DND-41 (cell line): ENCODE results near the gene PI16.

ENCODE experiments used
- ATAC-seq: fragments of 200-7000 bp; cut with Tn5 transposase; 3 replicates; pipeline ENCODE4 v1.9.1; 2021; ENCODE audit warnings: low read depth; ENCODE audit not compliant: insufficient read depth
- DNase-seq: peaks from one replicate; pipeline ENCODE4 v3.0.0-alpha.2; 2020
- H2AFZ ChIP-seq: 2 replicates; pipeline ENCODE4 v1.6.0; 2012; ENCODE audit warnings: low read depth, low read length
- H3K27ac ChIP-seq: 2 replicates; pipeline ENCODE4 v1.5.1; 2012; ENCODE audit warnings: low read length, inconsistent platforms
- H3K27me3 ChIP-seq: fragments of 200-600 bp; sonication (generic); 2 replicates; pipeline ENCODE4 v1.6.0; 2012; ENCODE audit warnings: low read length, mild to moderate bottlenecking, inconsistent platforms; ENCODE audit not compliant: insufficient read depth, poor library complexity
- H3K36me3 ChIP-seq: 2 replicates; pipeline ENCODE4 v1.5.1; 2012; ENCODE audit warnings: low read length, inconsistent platforms; ENCODE audit not compliant: insufficient read depth
- H3K4me1 ChIP-seq: 2 replicates; pipeline ENCODE4 v1.5.1; 2012; ENCODE audit warnings: mild to moderate bottlenecking, low read length; ENCODE audit not compliant: insufficient read depth
- H3K4me2 ChIP-seq: 2 replicates; pipeline ENCODE4 v1.6.0; 2012; ENCODE audit warnings: mild to moderate bottlenecking, moderate library complexity, low read length, inconsistent platforms; ENCODE audit not compliant: insufficient read depth
- H3K4me3 ChIP-seq, 2 experiments: fragments of 200-600 bp in 1 of 2; shearing (Covaris generic) in 1 of 2; 2 replicates each; pipeline ENCODE4 v1.5.1; 2012 to 2016; ENCODE audit warnings: inconsistent platforms in 2 of 2, low read length in 2 of 2, mild to moderate bottlenecking in 2 of 2, low read depth in 1 of 2, moderate library complexity in 1 of 2
- H3K79me2 ChIP-seq: 2 replicates; pipeline ENCODE4 v1.6.0; 2012; ENCODE audit warnings: low read length, inconsistent platforms; ENCODE audit not compliant: insufficient read depth
- H3K9ac ChIP-seq: 2 replicates; pipeline ENCODE4 v1.6.0; 2012; ENCODE audit warnings: low read depth, mild to moderate bottlenecking, inconsistent platforms, low read length, moderate library complexity
- H3K9me3 ChIP-seq: 2 replicates; pipeline ENCODE4 v1.5.1; 2012; ENCODE audit warnings: low read length, moderate library complexity, mild to moderate bottlenecking, inconsistent platforms; ENCODE audit not compliant: insufficient read depth, severe bottlenecking
- H4K20me1 ChIP-seq: 2 replicates; pipeline ENCODE4 v1.6.0; 2012; ENCODE audit warnings: low read length; ENCODE audit not compliant: insufficient read depth
- CTCF ChIP-seq: IDR thresholded peaks from 2 replicates; pipeline ENCODE4 v1.5.1; 2012; ENCODE audit warnings: borderline replicate concordance, low read length, moderate library complexity, mild to moderate bottlenecking; ENCODE audit not compliant: poor library complexity, severe bottlenecking; ENCODE audit errors: extremely low read depth
- EZH2 ChIP-seq: IDR thresholded peaks from 3 replicates; pipeline ENCODE4 v1.6.1; 2012; ENCODE audit warnings: borderline replicate concordance, low read depth, mild to moderate bottlenecking, moderate library complexity, low read length, inconsistent platforms; ENCODE audit not compliant: severe bottlenecking

Gene PI16

GRCh38 chr6:36980129-36980528 lies 25.6 kb downstream of the PI16 start:
- Histone ChIP-seq H3K36me3 (peaks cover 81% of the 10 kb centered on the region), H3K4me3 (no peak overlapping the region), H3K79me2 (peaks cover 86% of the 10 kb centered on the region), H3K9me3 (no peaks in the 10 kb centered on the region), H3K4me2 (no peak overlapping the region), H3K9ac (no peak overlapping the region), H2AFZ (no peak overlapping the region), H3K4me1 (peaks cover 33% of the 10 kb centered on the region), H4K20me1 (peaks cover 89% of the 10 kb centered on the region), H3K27me3 (no peaks in the 10 kb centered on the region), H3K27ac (no peak overlapping the region)
- ATAC-seq (no peak), DNase-seq (no peak)
- no peak for TF ChIP-seq EZH2
- TF ChIP-seq CTCF = no peak

- no peak overlapping the region for H3K27ac ChIP-seq
- no peak overlapping the region for H3K4me3 ChIP-seq
- H3K36me3 ChIP-seq = peaks cover 72% of the 10 kb centered on the region
- no peaks in the 10 kb centered on the region for H3K9me3 ChIP-seq
- peaks cover 33% of the 10 kb centered on the region for H3K4me1 ChIP-seq
- H2AFZ ChIP-seq = no peak overlapping the region
- ATAC-seq (no peak), DNase-seq (no peak)
- no peak overlapping the region for H3K9ac ChIP-seq
- peak overlapping the region; percentile 28; the same call in 1 of the 2 replicates for H3K4me2 ChIP-seq
- peaks cover 90% of the 10 kb centered on the region for H3K79me2 ChIP-seq
- no peak for TF ChIP-seq EZH2
- TF ChIP-seq CTCF = no peak
- peaks cover 83% of the 10 kb centered on the region for H4K20me1 ChIP-seq
- H3K27me3 ChIP-seq = no peaks in the 10 kb centered on the region
Observed at GRCh38 chr6:36980876-36981619, 26.5 kb downstream of the PI16 start.

GRCh38 chr6:36983538-36983937 lies 29.0 kb downstream of the PI16 start:
- Histone ChIP-seq H2AFZ (no peak overlapping the region), H3K27me3 (no peaks in the 10 kb centered on the region), H3K4me1 (peaks cover 41% of the 10 kb centered on the region), H3K4me2 (peak overlapping the region; percentile 69), H4K20me1 (peaks cover 61% of the 10 kb centered on the region), H3K36me3 (peaks cover 47% of the 10 kb centered on the region), H3K27ac (peak overlapping the region; percentile 28), H3K9ac (peak overlapping the region; percentile 78; the same call in 1 of the 2 replicates), H3K4me3 (peak overlapping the region in 1 of 2 experiments; percentile 92; a peak in 2 of 4 replicates), H3K9me3 (no peaks in the 10 kb centered on the region), H3K79me2 (peaks cover 83% of the 10 kb centered on the region)
- ATAC-seq (no peak), DNase-seq (no peak)
- TF ChIP-seq CTCF (no peak), EZH2 (no peak)
